Gastrocnemius medialis (tissue), 4 donors: ENCODE measurements around the gene KLHDC7B. TPM values are rescaled to one million over a fixed set of nuclear protein-coding genes. Genes with fewer than 3 reads are reported as not detected.

Experiments used
- ATAC-seq, 2 donors: fragments of 150-250 bp; one replicate each; pipeline ENCODE4 v1.9.1; 2016
- DNase-seq, 2 donors: peaks; one replicate each; pipeline ENCODE4 v3.0.0-alpha.2; 2019
- H3K27ac ChIP-seq, 4 donors: fragments of 200-600 bp; sonication (generic); 1 replicate in 1 of 4; 2 replicates in 3 of 4; pipeline ENCODE4 v1.5.1; 2016 to 2018; ENCODE audit warnings: mild to moderate bottlenecking in 2 of 4, moderate library complexity in 1 of 4
- H3K27me3 ChIP-seq, 3 donors: fragments of 200-600 bp; sonication (generic) in 2 of 3; 1 replicate in 1 of 3; 2 replicates in 2 of 3; pipeline versions ENCODE4 v1.5.1 to v1.6.0; 2016 to 2019; ENCODE audit warnings: mild to moderate bottlenecking in 1 of 3, moderate library complexity in 1 of 3
- H3K36me3 ChIP-seq, 2 donors: fragments of 200-600 bp; sonication (generic) in 1 of 2; one replicate each; pipeline ENCODE4 v1.5.1; 2017 to 2018
- H3K4me1 ChIP-seq, 2 donors: fragments of 200-600 bp; sonication (generic) in 1 of 2; one replicate each; pipeline ENCODE4 v1.5.1; 2016 to 2017; ENCODE audit warnings: mild to moderate bottlenecking in 2 of 2
- H3K4me3 ChIP-seq, 4 donors: fragments of 200-600 bp; sonication (generic) in 3 of 4; 1 replicate in 1 of 4; 2 replicates in 3 of 4; pipeline ENCODE4 v1.5.1; 2016 to 2019; ENCODE audit warnings: mild to moderate bottlenecking in 2 of 4
- H3K9me3 ChIP-seq, 3 donors: fragments of 200-600 bp; sonication (generic) in 2 of 3; 1 replicate in 1 of 3; 2 replicates in 2 of 3; pipeline ENCODE4 v1.5.1; 2016 to 2019
- POLR2A ChIP-seq, 2 donors: fragments of 450-650 bp; IDR thresholded peaks; one replicate each; pipeline ENCODE4 v1.6.1; 2017; ENCODE audit warnings: antibody characterized with exemption in 2 of 2, mild to moderate bottlenecking in 2 of 2, moderate library complexity in 2 of 2
- in situ Hi-C, 4 donors: fragments of 200-750 bp; cut with MboI; loops; one replicate each; pipeline versions ENCODE4 v1.15.0 to v1.8.0; 2017; ENCODE audit warnings: low sequenced_read_pairs in 4 of 4
- intact Hi-C: fragments of 100-400 bp; cut with DNase I; formaldehyde crosslinking; loops from one replicate; pipeline ENCODE4 v1.15.1; 2023; ENCODE audit warnings: low total_unique reads
- total RNA-seq, 4 donors: library from RNA; depleted of rRNA; stranded (reverse); fragments of >200 nt; gene quantifications; one replicate each; pipeline versions ENCODE4 v1.1.0 to v1.2.3, GENCODE V29; 2016
- TF ChIP-seq, protein P1 (sequence below), 5 experiments: fragments of 450-650 bp in 3 of 5; fragments of 200-600 bp in 2 of 5; sonication (generic) in 2 of 5; IDR thresholded peaks in 4 of 5; conservative IDR thresholded peaks in 1 of 5; 1 replicate in 4 of 5; 2 replicates in 1 of 5; pipeline ENCODE4 v1.5.1; 2016 to 2019; ENCODE audit warnings: antibody characterized with exemption in 5 of 5, mild to moderate bottlenecking in 3 of 5, moderate library complexity in 3 of 5

KLHDC7B gene
- total RNA-seq, 4 donors from 2014 or later: not detected

GRCh38 chr22:50505276-50505775 lies 40.4 kb upstream of the KLHDC7B start:
- in situ Hi-C loops: no loop called here
- Histone ChIP-seq H3K27ac (no peak overlapping the region), H3K27me3 (no peaks in the 10 kb centered on the region), H3K4me1 (peaks cover 15 to 22% of the 10 kb centered on the region in 2 donors), H3K4me3 (no peak overlapping the region), H3K36me3 (peaks cover 0 to 31% of the 10 kb centered on the region in 2 donors), H3K9me3 (no peaks in the 10 kb centered on the region)
- ATAC-seq: no peak
- intact Hi-C loops: loop anchor here (10.0 kb wide), 1 partner anchor 651 kb away; the partner anchor contains the start of gene ZBED4
- DNase-seq: no peak
- TF ChIP-seq POLR2A (IDR thresholded peaks at IDR 0.05): no peak

DNA sequence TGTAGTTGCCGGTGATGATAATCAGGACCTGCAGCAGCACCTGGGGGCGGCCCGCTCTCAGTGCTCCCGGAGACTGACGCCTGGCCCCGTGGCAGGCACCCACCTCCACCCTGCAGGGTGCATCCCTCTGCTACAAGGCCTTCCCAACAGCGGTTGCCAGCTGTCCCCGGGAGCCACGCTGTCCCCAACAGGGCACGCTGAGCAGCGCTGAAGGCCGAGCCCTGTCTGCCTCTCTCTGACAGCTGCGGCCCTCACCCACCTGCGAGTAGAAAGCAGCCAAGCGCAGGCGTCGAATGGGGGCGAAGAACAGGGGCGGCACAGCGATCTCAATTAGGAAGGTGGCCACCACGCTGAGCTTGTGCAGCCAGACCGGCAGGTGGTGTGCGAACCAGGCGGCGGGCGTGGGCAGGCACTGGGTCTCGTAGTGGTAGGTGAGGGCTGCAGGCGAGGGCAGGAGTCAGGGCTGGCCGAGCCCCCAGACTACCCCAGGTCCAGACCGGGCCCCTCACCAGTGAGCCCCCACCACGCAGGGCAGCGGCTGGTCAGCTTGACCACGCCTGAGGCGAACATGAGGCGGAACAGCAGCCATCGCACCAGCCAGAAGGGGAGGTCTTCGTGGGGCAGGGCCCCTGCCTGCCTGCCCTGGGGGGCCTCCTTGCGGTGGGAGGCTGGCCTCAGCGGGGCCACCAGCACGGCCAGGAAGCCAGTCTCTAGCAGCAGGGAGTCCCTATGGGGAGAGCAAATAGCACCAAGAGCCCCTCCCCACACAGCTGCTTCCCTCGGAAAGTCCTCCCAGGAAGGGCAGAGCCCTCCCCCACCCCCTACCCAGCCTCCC lies 39.7 kb upstream of the KLHDC7B start:
- Histone ChIP-seq H3K36me3 (peaks cover 0 to 31% of the 10 kb centered on the region in 2 donors), H3K27me3 (no peaks in the 10 kb centered on the region), H3K4me1 (peaks cover 15 to 22% of the 10 kb centered on the region in 2 donors), H3K27ac (no peak overlapping the region), H3K4me3 (peak overlapping the region in 3 of 4 donors; percentile 87 to 99 (median 96)), H3K9me3 (no peaks in the 10 kb centered on the region)
- intact Hi-C loops: loop anchor here (10.0 kb wide), 1 partner anchor 651 kb away; the partner anchor contains the start of gene ZBED4
- in situ Hi-C loops: no loop called here
- ATAC-seq (no peak), DNase-seq (no peak)
- no peak for TF ChIP-seq POLR2A (IDR thresholded peaks at IDR 0.05)
- TF ChIP-seq, protein P1, sequence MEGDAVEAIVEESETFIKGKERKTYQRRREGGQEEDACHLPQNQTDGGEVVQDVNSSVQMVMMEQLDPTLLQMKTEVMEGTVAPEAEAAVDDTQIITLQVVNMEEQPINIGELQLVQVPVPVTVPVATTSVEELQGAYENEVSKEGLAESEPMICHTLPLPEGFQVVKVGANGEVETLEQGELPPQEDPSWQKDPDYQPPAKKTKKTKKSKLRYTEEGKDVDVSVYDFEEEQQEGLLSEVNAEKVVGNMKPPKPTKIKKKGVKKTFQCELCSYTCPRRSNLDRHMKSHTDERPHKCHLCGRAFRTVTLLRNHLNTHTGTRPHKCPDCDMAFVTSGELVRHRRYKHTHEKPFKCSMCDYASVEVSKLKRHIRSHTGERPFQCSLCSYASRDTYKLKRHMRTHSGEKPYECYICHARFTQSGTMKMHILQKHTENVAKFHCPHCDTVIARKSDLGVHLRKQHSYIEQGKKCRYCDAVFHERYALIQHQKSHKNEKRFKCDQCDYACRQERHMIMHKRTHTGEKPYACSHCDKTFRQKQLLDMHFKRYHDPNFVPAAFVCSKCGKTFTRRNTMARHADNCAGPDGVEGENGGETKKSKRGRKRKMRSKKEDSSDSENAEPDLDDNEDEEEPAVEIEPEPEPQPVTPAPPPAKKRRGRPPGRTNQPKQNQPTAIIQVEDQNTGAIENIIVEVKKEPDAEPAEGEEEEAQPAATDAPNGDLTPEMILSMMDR (IDR thresholded peaks at IDR 0.05 in 4 of 5, conservative IDR thresholded peaks at IDR 0.05 in 1 of 5): no peak

DNA sequence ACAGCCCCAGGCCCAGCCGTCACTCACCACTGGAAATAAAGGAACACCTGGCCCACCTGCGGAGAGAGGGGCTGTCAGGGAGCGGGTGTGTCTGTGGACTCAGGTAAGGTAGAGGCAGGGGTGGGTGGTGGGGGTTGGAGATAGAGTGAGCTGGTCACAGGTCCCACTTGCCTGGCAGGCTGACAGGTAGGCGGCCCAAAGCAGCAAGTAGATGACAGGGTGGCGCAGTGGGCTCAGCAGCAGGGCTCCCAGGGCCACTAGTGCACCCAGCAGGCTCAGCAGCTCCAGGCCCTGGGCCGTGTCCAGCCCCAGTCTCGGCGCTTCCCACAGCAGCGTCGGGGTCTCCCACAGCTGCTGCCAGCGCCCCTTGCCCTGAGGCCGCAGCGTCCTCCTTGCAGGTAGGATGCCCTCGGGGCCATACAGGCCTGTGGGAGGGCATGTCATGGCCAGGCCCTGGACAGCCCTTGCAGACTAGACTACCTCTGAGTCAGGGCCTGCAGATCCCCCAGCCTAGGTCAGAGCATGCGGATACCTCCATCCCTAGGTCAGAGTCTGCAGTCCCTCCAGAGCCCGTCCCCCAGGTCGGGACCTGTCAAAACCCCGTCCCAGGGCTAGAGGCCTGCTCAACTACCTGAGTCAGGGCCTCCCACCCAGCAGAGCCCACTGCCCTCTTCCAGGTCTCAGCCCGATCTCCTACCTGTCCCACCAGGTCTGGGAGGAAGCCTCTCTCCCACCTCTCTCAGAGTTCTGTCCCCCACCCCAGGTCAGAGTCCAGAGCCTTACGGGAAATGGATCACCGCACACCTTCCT lies 38.9 kb upstream of the KLHDC7B start:
- Histone ChIP-seq H3K4me3 (peak overlapping the region; percentile 87 to 99 (median 96)), H3K27ac (peak overlapping the region; percentile 85 to 97 (median 94)), H3K9me3 (no peaks in the 10 kb centered on the region), H3K4me1 (peaks cover 15 to 22% of the 10 kb centered on the region in 2 donors), H3K27me3 (no peaks in the 10 kb centered on the region), H3K36me3 (peaks cover 0 to 31% of the 10 kb centered on the region in 2 donors)
- intact Hi-C loops (loop anchor here (1.0 to 10.0 kb wide), 2 partner anchors 32 to 652 kb away; partner anchors contain the start of genes SBF1 and ZBED4), in situ Hi-C loops (no loop called here)
- DNase-seq (no peak), ATAC-seq (peak; percentile 3 to 6)
- TF ChIP-seq POLR2A (IDR thresholded peaks at IDR 0.05): no peak

DNA sequence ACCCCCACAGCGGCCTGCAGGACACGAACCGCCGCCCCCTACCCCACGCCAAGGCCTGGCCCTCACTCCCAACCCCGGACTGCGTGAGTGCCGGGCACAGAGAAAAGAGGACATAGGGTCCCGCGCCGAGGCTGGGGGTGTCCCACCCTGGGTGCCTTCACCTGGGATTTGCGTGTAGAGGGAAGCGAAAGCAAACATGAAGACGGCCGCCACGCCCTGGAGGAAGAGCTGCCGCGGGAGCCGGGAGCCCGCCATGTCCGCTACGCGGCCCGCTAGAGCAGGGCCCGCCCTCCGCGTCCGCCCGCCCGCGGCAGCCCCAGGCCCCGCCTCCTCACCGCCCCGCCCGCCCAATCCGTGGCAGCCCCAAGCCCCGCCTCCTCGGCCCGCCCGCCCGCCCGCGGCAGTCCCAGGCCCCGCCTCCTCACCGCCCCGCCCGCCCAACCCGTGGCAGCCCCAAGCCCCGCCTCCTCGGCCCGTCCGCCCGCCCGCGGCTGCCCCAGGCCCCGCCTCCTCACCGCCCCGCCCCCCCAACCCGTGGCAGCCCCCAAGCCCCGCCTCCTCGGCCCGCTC lies 38.2 kb upstream of the KLHDC7B start, which contains the start of gene LMF2:
Gene LMF2 (minus strand): TSS at position 282 of the 570 bp plus-strand sequence. CDS start 27 bp downstream, at position 255.
- H3K27me3 ChIP-seq: no peaks in the 10 kb centered on the region
- intact Hi-C loops (loop anchor here (1.0 to 10.0 kb wide), 2 partner anchors 32 to 653 kb away; partner anchors contain the start of genes SBF1 and ZBED4), in situ Hi-C loops (no loop called here)
- H3K27ac ChIP-seq: peak within 1 kb of the TSS; percentile 85 to 97 (median 94)
- no peaks in the 10 kb centered on the region for H3K9me3 ChIP-seq
- H3K4me1 ChIP-seq: peaks cover 15 to 22% of the 10 kb centered on the region in 2 donors
- ATAC-seq (peak; percentile 67 to 78), DNase-seq (peak; percentile 78 to 88)
- peaks cover 0 to 29% of the 10 kb centered on the region in 2 donors for H3K36me3 ChIP-seq
- H3K4me3 ChIP-seq: peak within 1 kb of the TSS; percentile 87 to 99 (median 96)
- peak; percentile 27 to 53 for TF ChIP-seq POLR2A (IDR thresholded peaks at IDR 0.05)
- TF ChIP-seq, protein P1 (IDR thresholded peaks at IDR 0.05 in 4 of 5, conservative IDR thresholded peaks at IDR 0.05 in 1 of 5): peak in 1 of 5 experiments; percentile 23
